ENCODE measurements around the gene MMP28. TPM values are rescaled to one million over a fixed set of nuclear protein-coding genes. Genes with fewer than 3 reads are reported as not detected.

MMP28 gene
- total RNA-seq, 1 experiment from 2014 or later, result 2.8 TPM

GRCh38 chr17:35717475-35717874, 78.0 kb downstream of the MMP28 start:
- Histone ChIP-seq H3K4me1 (replicated peaks; ENCODE audit: insufficient read depth) (peaks cover 6% of the 10 kb centered on the region), H4K20me1 (ENCODE audit: insufficient read depth) (no peaks in the 10 kb centered on the region), H3K27ac (no peak overlapping the region), H3K79me2 (ENCODE audit: low read depth) (no peaks in the 10 kb centered on the region), H3K27me3 (ENCODE audit: insufficient read depth, low read depth) (no peaks in the 10 kb centered on the region), H3K4me2 (no peak overlapping the region), H3K9me2 (ENCODE audit: insufficient read depth) (no peaks in the 10 kb centered on the region), H3F3A (ENCODE audit: insufficient read depth, low read depth) (peaks cover 10% of the 10 kb centered on the region; the same call in 1 of the 2 replicates), H3K36me3 (ENCODE audit: low read depth) (0 out of 2 replicates have a peak, but pooled peaks cover 8% of the 10 kb centered on the region), H3K9me3 (ENCODE audit: insufficient read depth, low read depth) (no peaks in the 10 kb centered on the region), H3K4me3 (no peak overlapping the region), H2AFZ (no peak overlapping the region)
- ChIA-PET CTCF (no interaction called here), POLR2A (ENCODE audit: unreplicated experiment) (no interaction called here)
- DNase-seq, result no peak
- no TSS peak for BruUV-seq (replicated peaks)
- TF ChIP-seq EZH2 (IDR thresholded peaks at IDR 0.05; ENCODE audit: low read depth), result no peak
- TF ChIP-seq CTCF (conservative IDR thresholded peaks at IDR 0.05), result no peak
- intact Hi-C loops (cut with micrococcal nuclease; ENCODE audit: unreplicated experiment), result no loop called here

- intact Hi-C loops (cut with micrococcal nuclease; ENCODE audit: unreplicated experiment), result no loop called here
- H3K4me2 ChIP-seq, result no peak overlapping the region
- H3K36me3 ChIP-seq (ENCODE audit: low read depth), result 0 out of 2 replicates have a peak, but pooled peaks cover 8% of the 10 kb centered on the region
- peak in 1 of 2 experiments; percentile 44 for DNase-seq
- H3K9me2 ChIP-seq (ENCODE audit: insufficient read depth), result no peaks in the 10 kb centered on the region
- H3K9me3 ChIP-seq (ENCODE audit: insufficient read depth, low read depth), result no peaks in the 10 kb centered on the region
- no peaks in the 10 kb centered on the region for H3K79me2 ChIP-seq (ENCODE audit: low read depth)
- POLR2A ChIA-PET (ENCODE audit: unreplicated experiment), result no interaction called here
- BruUV-seq (replicated peaks), result no TSS peak
- no peak overlapping the region for H3K4me3 ChIP-seq
- no peaks in the 10 kb centered on the region for H3K27me3 ChIP-seq (ENCODE audit: insufficient read depth, low read depth)
- no peak for TF ChIP-seq EZH2 (IDR thresholded peaks at IDR 0.05; ENCODE audit: low read depth)
- no peak for TF ChIP-seq CTCF (conservative IDR thresholded peaks at IDR 0.05)
- H3K27ac ChIP-seq, result no peak overlapping the region
- peaks cover 10% of the 10 kb centered on the region; the same call in 1 of the 2 replicates for H3F3A ChIP-seq (ENCODE audit: insufficient read depth, low read depth)
- peaks cover 6% of the 10 kb centered on the region for H3K4me1 ChIP-seq (replicated peaks; ENCODE audit: insufficient read depth)
- no peaks in the 10 kb centered on the region for H4K20me1 ChIP-seq (ENCODE audit: insufficient read depth)
- CTCF ChIA-PET, result no interaction called here
- H2AFZ ChIP-seq, result no peak overlapping the region
Observed at GRCh38 chr17:35716897-35717465, 78.5 kb downstream of the MMP28 start.

- Histone ChIP-seq H2AFZ (no peak overlapping the region), H3K9me3 (ENCODE audit: insufficient read depth, low read depth) (no peaks in the 10 kb centered on the region), H3K4me2 (no peak overlapping the region), H3K27ac (no peak overlapping the region), H3K27me3 (ENCODE audit: insufficient read depth, low read depth) (no peaks in the 10 kb centered on the region), H3K4me3 (no peak overlapping the region), H3K36me3 (ENCODE audit: low read depth) (0 out of 2 replicates have a peak, but pooled peaks cover 8% of the 10 kb centered on the region), H3K79me2 (ENCODE audit: low read depth) (no peaks in the 10 kb centered on the region), H3K4me1 (replicated peaks; ENCODE audit: insufficient read depth) (peaks cover 6% of the 10 kb centered on the region), H3K9me2 (ENCODE audit: insufficient read depth) (no peaks in the 10 kb centered on the region), H4K20me1 (ENCODE audit: insufficient read depth) (no peaks in the 10 kb centered on the region), H3F3A (ENCODE audit: insufficient read depth, low read depth) (peaks cover 10% of the 10 kb centered on the region; the same call in 1 of the 2 replicates)
- ChIA-PET POLR2A (ENCODE audit: unreplicated experiment) (no interaction called here), CTCF (no interaction called here)
- no TSS peak for BruUV-seq (replicated peaks)
- no peak for DNase-seq
- TF ChIP-seq EZH2 (IDR thresholded peaks at IDR 0.05; ENCODE audit: low read depth) (no peak), CTCF (conservative IDR thresholded peaks at IDR 0.05) (no peak)
- intact Hi-C loops (cut with micrococcal nuclease; ENCODE audit: unreplicated experiment), result no loop called here
Observed at GRCh38 chr17:35716173-35716572, 79.3 kb downstream of the MMP28 start.

Other genes with a start within 250 kb of the MMP28 start
- gene SLFN14, start 234.8 kb downstream of the MMP28 start, total RNA-seq (2021), result not detected in 2 replicates
- 4.7 and 5.8 TPM in 2 replicates for gene PEX12, start 217.1 kb downstream of the MMP28 start, total RNA-seq (2021)
- 153 and 186 TPM in 2 replicates for gene AP2B1, start 208.3 kb downstream of the MMP28 start, total RNA-seq (2021)
- 0.11 and 0.20 TPM in 2 replicates for gene RASL10B, start 64.0 kb downstream of the MMP28 start, total RNA-seq (2021)
- gene GAS2L2, start 42.4 kb downstream of the MMP28 start, total RNA-seq (2021), result not detected in 2 replicates
- gene C17orf50, start 34.8 kb downstream of the MMP28 start, total RNA-seq (2021), result not detected in 2 replicates
- gene TAF15, start 13.8 kb upstream of the MMP28 start, total RNA-seq (2021), result 187 and 202 TPM in 2 replicates
- gene HEATR9, start 73.2 kb upstream of the MMP28 start, total RNA-seq (2021), result not detected in 2 replicates
- not detected in 2 replicates for gene CCL5, start 84.7 kb upstream of the MMP28 start, total RNA-seq (2021)
- gene RDM1, start 135.1 kb upstream of the MMP28 start, total RNA-seq (2021), result 14.5 and 15.5 TPM in 2 replicates
- not detected in 2 replicates for gene LYZL6, start 148.1 kb upstream of the MMP28 start, total RNA-seq (2021)
- gene CCL16, start 185.9 kb upstream of the MMP28 start, total RNA-seq (2021), result not detected in 2 replicates
- not detected in 2 replicates for gene CCL14, start 191.1 kb upstream of the MMP28 start, total RNA-seq (2021)
- gene CCL15, start 205.9 kb upstream of the MMP28 start, total RNA-seq (2021), result not detected in 2 replicates
- gene CCL23, start 222.3 kb upstream of the MMP28 start, total RNA-seq (2021), result not detected in 2 replicates